KMS-11 (cell line): ENCODE data around the gene NEDD4L.

Experiments
- H2AFZ ChIP-seq: fragments of 200-600 bp; sonication (generic); 2 replicates; pipeline ENCODE4 v1.6.1; 2016; ENCODE audit warnings: antibody characterized with exemption, mixed run types, low read depth
- H3K27ac ChIP-seq: fragments of 200-600 bp; sonication (generic); 2 replicates; pipeline ENCODE4 v1.6.1; 2016; ENCODE audit warnings: mild to moderate bottlenecking, mixed run types
- H3K27me3 ChIP-seq: fragments of 200-600 bp; sonication (generic); 2 replicates; pipeline ENCODE4 v1.6.1; 2017; ENCODE audit warnings: mild to moderate bottlenecking, low read depth, mixed run types, moderate library complexity; ENCODE audit not compliant: insufficient read depth
- H3K36me3 ChIP-seq: fragments of 200-600 bp; sonication (generic); 2 replicates; pipeline ENCODE4 v1.6.1; 2017; ENCODE audit warnings: mild to moderate bottlenecking, mixed run types; ENCODE audit not compliant: insufficient read depth
- H3K4me1 ChIP-seq: fragments of 200-600 bp; sonication (generic); 2 replicates; pipeline ENCODE4 v1.6.1; 2016; ENCODE audit warnings: mild to moderate bottlenecking, low read depth, mixed run types; ENCODE audit not compliant: poor library complexity, severe bottlenecking
- H3K4me2 ChIP-seq: fragments of 200-600 bp; sonication (generic); 2 replicates; pipeline ENCODE4 v1.7.0; 2016; ENCODE audit warnings: mild to moderate bottlenecking, mixed run types
- H3K4me3 ChIP-seq: fragments of 200-600 bp; sonication (generic); IDR thresholded peaks from 2 replicates; pipeline ENCODE4 v1.6.1; 2017; ENCODE audit warnings: low read depth, low read length, mixed read lengths; ENCODE audit not compliant: insufficient read depth
- H3K79me2 ChIP-seq: fragments of 200-600 bp; sonication (generic); 2 replicates; pipeline ENCODE4 v1.6.1; 2016; ENCODE audit warnings: low read depth, mixed run types; ENCODE audit not compliant: insufficient read depth
- H3K9ac ChIP-seq: fragments of 200-600 bp; sonication (generic); 2 replicates; pipeline ENCODE4 v1.6.1; 2016; ENCODE audit warnings: mild to moderate bottlenecking, mixed run types
- H4K20me1 ChIP-seq: fragments of 200-600 bp; sonication (generic); 2 replicates; pipeline ENCODE4 v1.6.1; 2016; ENCODE audit warnings: mild to moderate bottlenecking, mixed run types; ENCODE audit not compliant: insufficient read depth
- CTCF ChIP-seq: fragments of 200-600 bp; sonication (generic); conservative IDR thresholded peaks from 2 replicates; pipeline ENCODE4 v1.6.1; 2017; ENCODE audit warnings: low read depth, mild to moderate bottlenecking, antibody characterized with exemption, low read length, moderate library complexity, mixed read lengths

The NEDD4L gene

GRCh38 chr18:58310517-58310916 is 266.5 kb downstream of the NEDD4L start:
- Histone ChIP-seq H3K27me3 (no peaks in the 10 kb centered on the region), H3K4me2 (no peak overlapping the region), H3K79me2 (no peaks in the 10 kb centered on the region), H3K36me3 (no peaks in the 10 kb centered on the region), H2AFZ (no peak overlapping the region), H3K4me3 (no peak overlapping the region), H3K9ac (no peak overlapping the region), H3K4me1 (no peaks in the 10 kb centered on the region), H4K20me1 (no peaks in the 10 kb centered on the region), H3K27ac (no peak overlapping the region)
- no peak for TF ChIP-seq CTCF

GRCh38 chr18:58311390-58311789 is 267.4 kb downstream of the NEDD4L start:
- H4K20me1 ChIP-seq, result no peaks in the 10 kb centered on the region
- H3K4me1 ChIP-seq, result no peaks in the 10 kb centered on the region
- no peak overlapping the region for H3K27ac ChIP-seq
- H3K4me2 ChIP-seq, result no peak overlapping the region
- H3K4me3 ChIP-seq, result no peak overlapping the region
- no peak overlapping the region for H3K9ac ChIP-seq
- no peaks in the 10 kb centered on the region for H3K79me2 ChIP-seq
- no peak overlapping the region for H2AFZ ChIP-seq
- H3K36me3 ChIP-seq, result no peaks in the 10 kb centered on the region
- H3K27me3 ChIP-seq, result no peaks in the 10 kb centered on the region
- TF ChIP-seq CTCF, result no peak

- Histone ChIP-seq H3K9ac (no peak overlapping the region), H4K20me1 (no peaks in the 10 kb centered on the region), H3K27ac (no peak overlapping the region), H3K27me3 (no peaks in the 10 kb centered on the region), H3K4me1 (no peaks in the 10 kb centered on the region), H2AFZ (no peak overlapping the region), H3K4me2 (no peak overlapping the region), H3K79me2 (no peaks in the 10 kb centered on the region), H3K36me3 (no peaks in the 10 kb centered on the region), H3K4me3 (no peak overlapping the region)
- TF ChIP-seq CTCF, result no peak
These were observed 269.5 kb downstream of the NEDD4L start for GRCh38 chr18:58313491-58314032.

- Histone ChIP-seq H4K20me1 (no peaks in the 10 kb centered on the region), H2AFZ (no peak overlapping the region), H3K9ac (no peak overlapping the region), H3K27ac (no peak overlapping the region), H3K4me3 (no peak overlapping the region), H3K36me3 (no peaks in the 10 kb centered on the region), H3K79me2 (no peaks in the 10 kb centered on the region), H3K4me2 (no peak overlapping the region), H3K27me3 (no peaks in the 10 kb centered on the region), H3K4me1 (no peaks in the 10 kb centered on the region)
- no peak for TF ChIP-seq CTCF
These were observed 270.3 kb downstream of the NEDD4L start for GRCh38 chr18:58314284-58314683.
